GM19240 (cell line): ENCODE results near the gene NYNRIN.
"Not testable (repeated sequence)": the region's sequence is repeated elsewhere in the genome, so short reads cannot be mapped to it uniquely, and the experiment has no call there.

Experiments used
- DNase-seq: peaks from one replicate; pipeline ENCODE4 v3.0.0; 2011; ENCODE audit warnings: low spot score; ENCODE audit not compliant: insufficient read length

NYNRIN gene

GRCh38 chr14:24369907-24370687 is 28.7 kb upstream of the NYNRIN start:
- DNase-seq = no peak

GRCh38 chr14:24370748-24371147 is 28.1 kb upstream of the NYNRIN start:
- no peak for DNase-seq

GRCh38 chr14:24371605-24372004 is 27.2 kb upstream of the NYNRIN start:
- not testable (repeated sequence) for DNase-seq

GRCh38 chr14:24372701-24373416 is 25.9 kb upstream of the NYNRIN start:
- no peak for DNase-seq

GRCh38 chr14:24376448-24377070 is 22.2 kb upstream of the NYNRIN start:
- DNase-seq = no peak

GRCh38 chr14:24377126-24377525 is 21.7 kb upstream of the NYNRIN start:
- no peak for DNase-seq

- DNase-seq = no peak
Observed at GRCh38 chr14:24377657-24378056, 21.1 kb upstream of the NYNRIN start.

- DNase-seq = no peak
Observed at GRCh38 chr14:24378327-24378726, 20.5 kb upstream of the NYNRIN start.

- DNase-seq = no peak
Observed at GRCh38 chr14:24378981-24379906, 19.6 kb upstream of the NYNRIN start.

GRCh38 chr14:24379907-24380730 is 18.7 kb upstream of the NYNRIN start:
- DNase-seq = no peak

- DNase-seq = no peak
Observed at GRCh38 chr14:24381363-24382063, 17.3 kb upstream of the NYNRIN start.

- DNase-seq = no peak
Observed at GRCh38 chr14:24382064-24382371, 16.8 kb upstream of the NYNRIN start.

GRCh38 chr14:24384169-24384568 is 14.6 kb upstream of the NYNRIN start:
- no peak for DNase-seq

- DNase-seq = no peak
Observed at GRCh38 chr14:24385524-24385923, 13.3 kb upstream of the NYNRIN start.

- no peak for DNase-seq
Observed at GRCh38 chr14:24387009-24387345, 11.8 kb upstream of the NYNRIN start.

GRCh38 chr14:24387579-24387978 is 11.2 kb upstream of the NYNRIN start:
- DNase-seq = not testable (repeated sequence)

GRCh38 chr14:24388474-24389179 is 10.2 kb upstream of the NYNRIN start:
- DNase-seq = no peak

- DNase-seq = no peak
Observed at GRCh38 chr14:24389226-24389848, 9.5 kb upstream of the NYNRIN start.
